Measurements from ENCODE around the gene SLC1A1. TPM values are rescaled to one million over a fixed set of nuclear protein-coding genes. Genes with fewer than 3 reads are reported as not detected.

The SLC1A1 gene
- total and polyA plus RNA-seq, 4 donors, result 5.1 to 13.8 (median 5.4) TPM

DNA sequence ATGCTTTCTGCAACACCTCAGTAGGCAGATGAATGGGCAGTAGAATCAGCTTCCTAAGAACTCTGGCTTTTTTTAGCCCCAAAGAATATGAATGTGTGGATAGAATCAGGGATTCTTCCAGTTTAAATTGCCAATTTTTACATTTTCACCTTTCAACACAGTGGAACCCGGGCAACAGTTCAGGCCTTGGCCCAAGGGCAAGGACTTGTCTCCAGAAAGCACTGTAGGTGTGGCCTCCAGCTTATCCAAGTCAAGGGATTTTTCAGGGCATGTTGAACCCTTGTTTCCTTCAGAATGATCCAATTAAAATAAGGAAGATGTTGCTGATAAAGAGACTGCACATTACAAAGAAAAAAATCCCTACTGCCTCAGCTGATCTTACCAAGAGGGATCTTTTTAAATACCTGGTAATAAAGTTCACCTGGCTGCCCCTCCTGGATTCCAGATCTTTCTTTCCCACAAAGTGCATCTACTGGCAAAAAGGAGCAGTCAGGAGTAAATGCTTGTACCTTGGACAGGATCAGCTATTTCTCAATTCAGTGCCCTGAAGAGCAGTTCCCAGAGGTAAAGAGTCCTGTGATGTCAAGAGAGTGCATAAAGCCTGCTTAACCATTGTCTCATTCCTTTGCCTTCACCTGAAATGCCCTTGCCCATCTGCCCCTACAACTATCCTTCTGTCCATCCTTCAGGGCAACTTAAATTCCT is 91.7 kb downstream of the SLC1A1 start:
- H3K9ac ChIP-seq (ENCODE audit: insufficient read depth in 1 of 2, low read length in 2 of 2), result no peak overlapping the region
- ATAC-seq (ENCODE audit: insufficient read depth, low FRiP score), result no peak
- WGBS, 2 donors, result 92 to 94% methylated on average over 1 of the region's 1 CpG
- no peaks in the 10 kb centered on the region for H3K27me3 ChIP-seq (ENCODE audit: control insufficient read depth in 3 of 3, insufficient read depth in 3 of 3, low read length in 2 of 3)
- H3K27ac ChIP-seq (ENCODE audit: low read depth in 1 of 2, low read length in 1 of 2), result no peak overlapping the region
- DNase-seq, result no peak
- no peaks in the 10 kb centered on the region for H3K9me3 ChIP-seq (ENCODE audit: control insufficient read depth in 4 of 4, insufficient read depth in 3 of 4, low read length in 3 of 4)
- TF ChIP-seq, protein P1, sequence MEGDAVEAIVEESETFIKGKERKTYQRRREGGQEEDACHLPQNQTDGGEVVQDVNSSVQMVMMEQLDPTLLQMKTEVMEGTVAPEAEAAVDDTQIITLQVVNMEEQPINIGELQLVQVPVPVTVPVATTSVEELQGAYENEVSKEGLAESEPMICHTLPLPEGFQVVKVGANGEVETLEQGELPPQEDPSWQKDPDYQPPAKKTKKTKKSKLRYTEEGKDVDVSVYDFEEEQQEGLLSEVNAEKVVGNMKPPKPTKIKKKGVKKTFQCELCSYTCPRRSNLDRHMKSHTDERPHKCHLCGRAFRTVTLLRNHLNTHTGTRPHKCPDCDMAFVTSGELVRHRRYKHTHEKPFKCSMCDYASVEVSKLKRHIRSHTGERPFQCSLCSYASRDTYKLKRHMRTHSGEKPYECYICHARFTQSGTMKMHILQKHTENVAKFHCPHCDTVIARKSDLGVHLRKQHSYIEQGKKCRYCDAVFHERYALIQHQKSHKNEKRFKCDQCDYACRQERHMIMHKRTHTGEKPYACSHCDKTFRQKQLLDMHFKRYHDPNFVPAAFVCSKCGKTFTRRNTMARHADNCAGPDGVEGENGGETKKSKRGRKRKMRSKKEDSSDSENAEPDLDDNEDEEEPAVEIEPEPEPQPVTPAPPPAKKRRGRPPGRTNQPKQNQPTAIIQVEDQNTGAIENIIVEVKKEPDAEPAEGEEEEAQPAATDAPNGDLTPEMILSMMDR (IDR thresholded peaks at IDR 0.05; ENCODE audit: control extremely low read depth, extremely low read depth), result no peak
- H3K36me3 ChIP-seq (ENCODE audit: control insufficient read depth in 4 of 4, insufficient read depth in 4 of 4, low read length in 4 of 4), result peaks cover 0 to 11% (median 0%) of the 10 kb centered on the region in 4 donors
- no peak overlapping the region for H3K4me3 ChIP-seq
- peaks cover 0 to 11% (median 0%) of the 10 kb centered on the region in 5 donors for H3K4me1 ChIP-seq (ENCODE audit: control insufficient read depth in 5 of 5, insufficient read depth in 5 of 5, low read length in 5 of 5)

DNA sequence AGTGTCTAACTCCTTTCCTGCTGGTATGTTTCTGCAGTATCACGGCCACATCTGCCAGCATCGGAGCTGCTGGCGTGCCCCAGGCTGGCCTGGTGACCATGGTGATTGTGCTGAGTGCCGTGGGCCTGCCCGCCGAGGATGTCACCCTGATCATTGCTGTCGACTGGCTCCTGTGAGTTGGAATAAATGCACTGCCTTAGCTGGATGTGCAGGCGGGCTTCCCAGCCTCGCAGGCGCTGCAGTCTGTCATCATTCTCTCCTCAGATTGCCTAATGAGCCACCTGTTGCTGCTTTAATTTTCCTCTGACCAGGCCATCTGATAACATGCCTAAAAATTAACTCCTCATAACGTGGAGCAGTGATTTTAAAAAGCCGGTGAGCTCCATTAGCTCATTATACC is 92.7 kb downstream of the SLC1A1 start:
- WGBS, 2 donors, result 88 to 93% methylated on average over 12 of the region's 12 CpGs
- H3K27me3 ChIP-seq (ENCODE audit: control insufficient read depth in 3 of 3, insufficient read depth in 3 of 3, low read length in 2 of 3), result no peaks in the 10 kb centered on the region
- H3K27ac ChIP-seq (ENCODE audit: low read depth in 1 of 2, low read length in 1 of 2), result no peak overlapping the region
- ATAC-seq (ENCODE audit: insufficient read depth, low FRiP score) (no peak), DNase-seq (no peak)
- TF ChIP-seq, protein P1 (IDR thresholded peaks at IDR 0.05; ENCODE audit: control extremely low read depth, extremely low read depth), result no peak
- H3K4me1 ChIP-seq (ENCODE audit: control insufficient read depth in 5 of 5, insufficient read depth in 5 of 5, low read length in 5 of 5), result peaks cover 0 to 11% (median 0%) of the 10 kb centered on the region in 5 donors
- peaks cover 0 to 11% (median 0%) of the 10 kb centered on the region in 4 donors for H3K36me3 ChIP-seq (ENCODE audit: control insufficient read depth in 4 of 4, insufficient read depth in 4 of 4, low read length in 4 of 4)
- no peaks in the 10 kb centered on the region for H3K9me3 ChIP-seq (ENCODE audit: control insufficient read depth in 4 of 4, insufficient read depth in 3 of 4, low read length in 3 of 4)
- H3K4me3 ChIP-seq, result no peak overlapping the region
- no peak overlapping the region for H3K9ac ChIP-seq (ENCODE audit: insufficient read depth in 1 of 2, low read length in 2 of 2)

DNA sequence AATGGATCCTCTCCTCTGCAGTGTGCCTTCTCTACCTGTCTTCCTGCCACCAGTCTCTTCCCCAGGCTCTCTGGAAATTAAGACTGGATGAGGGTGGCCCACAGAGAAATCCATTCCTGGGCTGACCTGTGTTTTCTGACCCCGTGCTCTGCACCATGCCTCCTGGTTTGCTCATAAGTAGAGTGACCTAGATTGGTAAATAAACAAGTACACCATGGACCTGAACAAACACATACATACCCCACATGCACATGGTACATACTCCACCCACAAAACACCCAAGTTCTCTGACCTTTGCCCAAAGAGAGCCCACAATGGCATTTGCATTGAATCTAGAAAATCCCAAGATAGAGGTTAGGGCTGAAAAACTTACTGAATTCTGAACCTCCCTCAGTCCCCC is 94.4 kb downstream of the SLC1A1 start:
- WGBS, 2 donors, result 91 to 93% methylated on average over 1 of the region's 1 CpG
- TF ChIP-seq, protein P1 (IDR thresholded peaks at IDR 0.05; ENCODE audit: control extremely low read depth, extremely low read depth), result no peak
- no peak overlapping the region for H3K9ac ChIP-seq (ENCODE audit: insufficient read depth in 1 of 2, low read length in 2 of 2)
- peaks cover 0 to 9% (median 0%) of the 10 kb centered on the region in 5 donors for H3K4me1 ChIP-seq (ENCODE audit: control insufficient read depth in 5 of 5, insufficient read depth in 5 of 5, low read length in 5 of 5)
- no peak overlapping the region for H3K27ac ChIP-seq (ENCODE audit: low read depth in 1 of 2, low read length in 1 of 2)
- no peaks in the 10 kb centered on the region for H3K27me3 ChIP-seq (ENCODE audit: control insufficient read depth in 3 of 3, insufficient read depth in 3 of 3, low read length in 2 of 3)
- peaks cover 0 to 11% (median 0%) of the 10 kb centered on the region in 4 donors for H3K36me3 ChIP-seq (ENCODE audit: control insufficient read depth in 4 of 4, insufficient read depth in 4 of 4, low read length in 4 of 4)
- no peak overlapping the region for H3K4me3 ChIP-seq
- ATAC-seq (ENCODE audit: insufficient read depth, low FRiP score), result no peak
- H3K9me3 ChIP-seq (ENCODE audit: control insufficient read depth in 4 of 4, insufficient read depth in 3 of 4, low read length in 3 of 4), result no peaks in the 10 kb centered on the region
- DNase-seq, result no peak
